Vagina (tissue), 2 donors: ENCODE results near the gene MYF5. TPM values are rescaled to one million over a fixed set of nuclear protein-coding genes. Genes with fewer than 3 reads are reported as not detected.

Experiments
- DNase-seq, 2 donors: peaks; one replicate each; pipeline ENCODE4 v3.0.0-alpha.2; 2017; ENCODE audit errors: extremely low spot score in 2 of 2
- H3K27ac ChIP-seq: fragments of 200-600 bp; sonication (generic); one replicate; pipeline ENCODE4 v1.5.1; 2019
- H3K27me3 ChIP-seq: fragments of 200-600 bp; sonication (generic); one replicate; pipeline ENCODE4 v1.5.1; 2019
- H3K36me3 ChIP-seq, 2 donors: fragments of 200-600 bp; sonication (generic); one replicate each; pipeline ENCODE4 v1.5.1; 2017 to 2019
- H3K4me1 ChIP-seq: fragments of 200-600 bp; sonication (generic); one replicate; pipeline ENCODE4 v1.5.1; 2019
- H3K4me3 ChIP-seq, 2 donors: fragments of 200-600 bp; sonication (generic); 1 replicate in 1 of 2; 2 replicates in 1 of 2; pipeline ENCODE4 v1.5.1; 2016 to 2019
- H3K9me3 ChIP-seq: fragments of 200-600 bp; sonication (generic); one replicate; pipeline ENCODE4 v1.5.1; 2019
- CTCF ChIP-seq, 3 experiments: fragments of 450-650 bp in 2 of 3; fragments of 200-600 bp in 1 of 3; sonication (generic) in 1 of 3; IDR thresholded peaks; one replicate each; pipeline ENCODE4 v1.5.1; 2017 to 2019; ENCODE audit warnings: antibody characterized with exemption in 3 of 3, mild to moderate bottlenecking in 2 of 3, moderate library complexity in 2 of 3
- POLR2A ChIP-seq, 2 donors: fragments of 450-650 bp; IDR thresholded peaks; one replicate each; pipeline ENCODE4 v1.6.1; 2017; ENCODE audit warnings: antibody characterized with exemption in 2 of 2, mild to moderate bottlenecking in 2 of 2, moderate library complexity in 2 of 2
- POLR2AphosphoS5 ChIP-seq, 2 donors: sonication (generic); formaldehyde crosslinking; IDR thresholded peaks; one replicate each; pipeline ENCODE4 v1.9.0; 2017; ENCODE audit warnings: antibody characterized with exemption in 2 of 2, mild to moderate bottlenecking in 2 of 2, low read depth in 1 of 2; ENCODE audit not compliant: insufficient read depth in 1 of 2
- intact Hi-C: fragments of 100-400 bp; cut with DNase I; formaldehyde crosslinking; loops from one replicate; pipeline ENCODE4 v1.15.1; 2023
- total RNA-seq: library from RNA; depleted of rRNA; stranded (reverse); fragments of >200 nt; gene quantifications from one replicate; pipeline ENCODE4 v1.2.3, GENCODE V29; 2016

MYF5 gene
- total RNA-seq, 1 donor from 2014 or later: not detected

GRCh38 chr12:80754274-80754673 is 37.6 kb downstream of the MYF5 start:
- H3K4me1 ChIP-seq: no peaks in the 10 kb centered on the region
- no peak for DNase-seq
- no peaks in the 10 kb centered on the region for H3K36me3 ChIP-seq
- H3K27ac ChIP-seq: no peak overlapping the region
- H3K9me3 ChIP-seq: no peaks in the 10 kb centered on the region
- no peak overlapping the region for H3K4me3 ChIP-seq
- H3K27me3 ChIP-seq: no peaks in the 10 kb centered on the region
- intact Hi-C loops: no loop called here
- no peak for TF ChIP-seq POLR2A (IDR thresholded peaks at IDR 0.05)
- no peak for TF ChIP-seq CTCF (IDR thresholded peaks at IDR 0.05)
- no peak for TF ChIP-seq POLR2AphosphoS5 (IDR thresholded peaks at IDR 0.05; ENCODE audit: insufficient read depth in 1 of 2, low read depth in 1 of 2)

- H3K36me3 ChIP-seq: no peaks in the 10 kb centered on the region
- no peaks in the 10 kb centered on the region for H3K4me1 ChIP-seq
- H3K27ac ChIP-seq: no peak overlapping the region
- no peaks in the 10 kb centered on the region for H3K27me3 ChIP-seq
- TF ChIP-seq POLR2A (IDR thresholded peaks at IDR 0.05) (no peak), POLR2AphosphoS5 (IDR thresholded peaks at IDR 0.05; ENCODE audit: insufficient read depth in 1 of 2, low read depth in 1 of 2) (no peak), CTCF (IDR thresholded peaks at IDR 0.05) (no peak)
- intact Hi-C loops: no loop called here
- no peaks in the 10 kb centered on the region for H3K9me3 ChIP-seq
- no peak for DNase-seq
- no peak overlapping the region for H3K4me3 ChIP-seq
These were observed 40.2 kb downstream of the MYF5 start for GRCh38 chr12:80756875-80757274.

GRCh38 chr12:80761838-80762237 is 45.1 kb downstream of the MYF5 start:
- intact Hi-C loops: no loop called here
- TF ChIP-seq POLR2A (IDR thresholded peaks at IDR 0.05): no peak
- no peak for TF ChIP-seq POLR2AphosphoS5 (IDR thresholded peaks at IDR 0.05; ENCODE audit: insufficient read depth in 1 of 2, low read depth in 1 of 2)
- TF ChIP-seq CTCF (IDR thresholded peaks at IDR 0.05): no peak
- H3K4me3 ChIP-seq: no peak overlapping the region
- H3K9me3 ChIP-seq: no peaks in the 10 kb centered on the region
- H3K27ac ChIP-seq: no peak overlapping the region
- H3K4me1 ChIP-seq: no peaks in the 10 kb centered on the region
- DNase-seq: no peak
- no peaks in the 10 kb centered on the region for H3K27me3 ChIP-seq
- H3K36me3 ChIP-seq: no peaks in the 10 kb centered on the region

- no peak for DNase-seq
- H3K4me3 ChIP-seq: no peak overlapping the region
- TF ChIP-seq POLR2AphosphoS5 (IDR thresholded peaks at IDR 0.05; ENCODE audit: insufficient read depth in 1 of 2, low read depth in 1 of 2) (no peak), CTCF (IDR thresholded peaks at IDR 0.05) (peak in 2 of 3 experiments; percentile 35 to 55)
- intact Hi-C loops: no loop called here
- H3K27ac ChIP-seq: no peak overlapping the region
- H3K36me3 ChIP-seq: no peaks in the 10 kb centered on the region
- no peaks in the 10 kb centered on the region for H3K27me3 ChIP-seq
- no peaks in the 10 kb centered on the region for H3K4me1 ChIP-seq
- no peaks in the 10 kb centered on the region for H3K9me3 ChIP-seq
These were observed 47.2 kb downstream of the MYF5 start for GRCh38 chr12:80763874-80764273.

GRCh38 chr12:80766210-80766609 is 49.5 kb downstream of the MYF5 start:
- intact Hi-C loops: no loop called here
- no peak overlapping the region for H3K4me3 ChIP-seq
- H3K36me3 ChIP-seq: no peaks in the 10 kb centered on the region
- no peaks in the 10 kb centered on the region for H3K4me1 ChIP-seq
- H3K9me3 ChIP-seq: no peaks in the 10 kb centered on the region
- TF ChIP-seq POLR2AphosphoS5 (IDR thresholded peaks at IDR 0.05; ENCODE audit: insufficient read depth in 1 of 2, low read depth in 1 of 2) (no peak), CTCF (IDR thresholded peaks at IDR 0.05) (no peak), POLR2A (IDR thresholded peaks at IDR 0.05) (no peak)
- DNase-seq: no peak
- H3K27me3 ChIP-seq: no peaks in the 10 kb centered on the region
- no peak overlapping the region for H3K27ac ChIP-seq
